Naive thymus-derived CD4-positive, alpha-beta T cell (primary cell): ENCODE measurements around the gene PITPNM2. TPM values are rescaled to one million over a fixed set of nuclear protein-coding genes. Genes with fewer than 3 reads are reported as not detected.

Experiments used
- ATAC-seq: fragments of 150-1000 bp; cut with Tn5 transposase; 2 replicates; pipeline ENCODE4 v1.10.0; 2021; ENCODE audit warnings: mild to moderate bottlenecking, moderate library complexity
- CTCF ChIA-PET: fragments of 350-600 bp; sonication (Branson Sonifier 250); formaldehyde crosslinking; loops from one replicate; lab custom pipeline; 2021; ENCODE audit warnings: antibody characterized with exemption; lab: Charles Lee
- POLR2A ChIA-PET: fragments of 350-600 bp; sonication (Branson Sonifier 250); formaldehyde crosslinking; loops from one replicate; lab custom pipeline; 2021; ENCODE audit warnings: antibody characterized with exemption, inconsistent platforms; lab: Charles Lee
- DNase-seq, 9 donors: peaks; one replicate each; pipeline versions ENCODE4 v3.0.0 to v3.0.0-alpha.2; 2020 to 2022; ENCODE audit warnings: mixed read lengths in 1 of 9
- H3K27ac ChIP-seq: one replicate; pipeline ENCODE4 v1.7.0; 2013; ENCODE audit warnings: mild to moderate bottlenecking, low read depth, low read length, moderate library complexity
- H3K27me3 ChIP-seq, 2 donors: one replicate each; pipeline ENCODE4 v1.7.0; 2013; ENCODE audit warnings: low read length in 2 of 2, mild to moderate bottlenecking in 2 of 2, moderate library complexity in 2 of 2; ENCODE audit not compliant: control insufficient read depth in 2 of 2, insufficient read depth in 2 of 2
- H3K36me3 ChIP-seq, 3 experiments: 1 replicate in 2 of 3; 2 replicates in 1 of 3; pipeline ENCODE4 v1.7.0; 2013; ENCODE audit warnings: low read length in 3 of 3, mild to moderate bottlenecking in 3 of 3, moderate library complexity in 1 of 3; ENCODE audit not compliant: insufficient read depth in 3 of 3, control insufficient read depth in 2 of 3
- H3K4me1 ChIP-seq, 2 donors: one replicate each; pipeline ENCODE4 v1.7.0; 2013; ENCODE audit warnings: low read length in 2 of 2, mild to moderate bottlenecking in 2 of 2, moderate library complexity in 1 of 2; ENCODE audit not compliant: control insufficient read depth in 2 of 2, insufficient read depth in 2 of 2
- H3K4me3 ChIP-seq: 2 replicates; pipeline ENCODE4 v1.7.0; 2013; ENCODE audit warnings: mild to moderate bottlenecking, low read length
- H3K9me3 ChIP-seq, 3 experiments: 1 replicate in 2 of 3; 2 replicates in 1 of 3; pipeline ENCODE4 v1.7.0; 2013; ENCODE audit warnings: low read length in 3 of 3; ENCODE audit not compliant: control insufficient read depth in 2 of 3
- H3K27ac Mint-ChIP-seq, 9 donors: one replicate each; pipeline ENCODE4 v1.8.0; 2020 to 2022; ENCODE audit warnings: mixed read lengths in 9 of 9, mild to moderate bottlenecking in 8 of 9, moderate library complexity in 5 of 9, inconsistent platforms in 2 of 9
- H3K27me3 Mint-ChIP-seq, 5 donors: one replicate each; pipeline ENCODE4 v1.8.0; 2021 to 2022; ENCODE audit warnings: mixed read lengths in 5 of 5, mild to moderate bottlenecking in 1 of 5
- H3K36me3 Mint-ChIP-seq, 5 donors: one replicate each; pipeline ENCODE4 v1.8.0; 2020 to 2022; ENCODE audit warnings: mixed read lengths in 5 of 5, mild to moderate bottlenecking in 3 of 5, inconsistent platforms in 1 of 5
- H3K4me1 Mint-ChIP-seq, 7 donors: one replicate each; pipeline ENCODE4 v1.8.0; 2020 to 2022; ENCODE audit warnings: mixed read lengths in 7 of 7, mild to moderate bottlenecking in 3 of 7, inconsistent platforms in 1 of 7
- H3K4me3 Mint-ChIP-seq, 10 donors: one replicate each; pipeline ENCODE4 v1.8.0; 2020 to 2022; ENCODE audit warnings: mild to moderate bottlenecking in 10 of 10, mixed read lengths in 10 of 10, moderate library complexity in 6 of 10, inconsistent platforms in 2 of 10
- H3K9me3 Mint-ChIP-seq, 11 donors: one replicate each; pipeline ENCODE4 v1.8.0; 2020 to 2022; ENCODE audit warnings: mixed read lengths in 11 of 11, mild to moderate bottlenecking in 4 of 11, inconsistent platforms in 1 of 11, moderate library complexity in 1 of 11
- intact Hi-C, 2 donors: fragments of 100-400 bp; cut with micrococcal nuclease; formaldehyde crosslinking; loops; one replicate each; pipeline ENCODE4 v1.15.1; 2023
- polyA plus RNA-seq, 2 donors: library from polyadenylated mRNA; unstranded; fragments of 300-500 nt; fragmentation: Illumina TruSeq; gene quantifications; one replicate each; pipeline ENCODE4 v1.2.3, GENCODE V29; 2021
- total RNA-seq, 6 experiments: library from RNA in 5 of 6; stranded (reverse) in 5 of 6; gene quantifications; 1 replicate in 5 of 6; 2 replicates in 1 of 6; pipeline ENCODE4 v1.2.3 and lab custom pipeline; 2021 to 2026

PITPNM2 gene
- total and polyA plus RNA-seq, 7 experiments from 2014 or later = 2.9 to 65.3 (median 48.2) TPM

DNA sequence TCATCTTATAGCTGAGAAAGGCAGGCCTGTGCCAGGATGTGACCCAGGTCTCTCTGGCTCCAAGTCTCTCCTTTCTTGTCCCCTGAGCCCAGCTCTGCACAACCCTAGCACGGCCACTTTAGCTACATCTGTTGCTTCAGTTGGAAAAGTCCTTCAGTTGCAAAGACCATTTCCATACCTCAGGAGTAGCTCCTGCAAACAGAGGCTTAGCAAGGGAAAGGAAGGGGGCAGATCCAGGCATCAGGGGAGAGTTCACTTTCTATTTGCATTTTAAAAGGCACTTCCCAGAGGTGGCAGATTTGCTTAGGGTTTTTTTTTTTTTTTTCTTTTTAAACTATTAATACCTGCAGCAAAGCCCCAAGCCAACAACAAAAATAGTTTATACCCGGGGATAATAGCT, 3.0 kb upstream of the PITPNM2 start:
- no peak overlapping the region for H3K27ac ChIP-seq
- ATAC-seq = no peak
- H3K9me3 ChIP-seq = no peaks in the 10 kb centered on the region
- H3K27me3 ChIP-seq = no peaks in the 10 kb centered on the region
- intact Hi-C loops = loop anchor here in 1 of 2 donors (5.0 kb wide), 1 partner anchor 47 kb away; no protein-coding TSS in a partner anchor
- H3K9me3 Mint-ChIP-seq = no peaks in the 10 kb centered on the region
- H3K4me3 ChIP-seq = no peak overlapping the region
- H3K27ac Mint-ChIP-seq = peak overlapping the region in 3 of 9 donors; percentile 17 to 66 (median 38)
- no peaks in the 10 kb centered on the region for H3K36me3 ChIP-seq
- H3K4me3 Mint-ChIP-seq = peak overlapping the region in 1 of 10 donors; percentile 41
- peaks cover 0 to 6% (median 0%) of the 10 kb centered on the region in 5 donors for H3K36me3 Mint-ChIP-seq
- peaks cover 0 to 13% (median 0%) of the 10 kb centered on the region in 5 donors for H3K27me3 Mint-ChIP-seq
- DNase-seq = no peak
- ChIA-PET CTCF (interaction anchor here (0.6 to 1.6 kb wide), 4 partner anchors 10 to 171 kb away, joined by 3 to 4 read pairs (median 3); no protein-coding TSS in a partner anchor), POLR2A (interaction anchor here (0.6 to 7.3 kb wide), 6 partner anchors 11 to 84 kb away, joined by 3 to 70 read pairs (median 6); partner anchors contain the start of genes MPHOSPH9 and MTRFR)
- peaks cover 6 to 21% of the 10 kb centered on the region in 2 donors for H3K4me1 ChIP-seq
- H3K4me1 Mint-ChIP-seq = peaks cover 11 to 30% (median 23%) of the 10 kb centered on the region in 7 donors

DNA sequence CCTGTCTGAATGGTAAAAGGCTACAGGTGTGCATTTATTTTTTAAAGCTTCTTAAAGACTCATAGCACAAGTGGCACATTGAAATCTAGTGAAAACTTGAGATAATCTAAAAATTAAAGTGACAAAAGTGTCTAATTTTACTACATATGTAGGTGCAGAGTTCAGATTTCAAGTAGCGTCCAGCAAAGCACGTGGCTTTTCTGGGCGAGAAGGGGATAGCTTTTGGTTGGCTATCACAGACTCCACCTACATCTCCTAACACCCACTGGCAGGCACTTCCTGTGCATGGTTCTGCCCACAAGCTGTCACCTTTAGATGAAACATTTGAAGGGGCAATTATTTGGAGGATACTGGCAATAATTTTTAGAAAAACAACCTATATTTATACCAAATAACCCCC, 1.9 kb upstream of the PITPNM2 start:
- H3K9me3 ChIP-seq = no peaks in the 10 kb centered on the region
- Mint-ChIP-seq H3K4me3 (peak overlapping the region in 9 of 10 donors; percentile 65 to 90 (median 82)), H3K4me1 (peaks cover 21 to 41% (median 32%) of the 10 kb centered on the region in 7 donors), H3K9me3 (no peaks in the 10 kb centered on the region), H3K27ac (peak overlapping the region in 4 of 9 donors; percentile 20 to 77 (median 46)), H3K36me3 (peaks cover 0 to 14% (median 0%) of the 10 kb centered on the region in 5 donors), H3K27me3 (peaks cover 0 to 19% (median 0%) of the 10 kb centered on the region in 5 donors)
- no peak for DNase-seq
- ATAC-seq = no peak
- no peak overlapping the region for H3K27ac ChIP-seq
- H3K4me1 ChIP-seq = peaks cover 6 to 29% of the 10 kb centered on the region in 2 donors
- intact Hi-C loops = loop anchor here in 1 of 2 donors (5.0 kb wide), 1 partner anchor 46 kb away; no protein-coding TSS in a partner anchor
- H3K27me3 ChIP-seq = no peaks in the 10 kb centered on the region
- H3K4me3 ChIP-seq = no peak overlapping the region
- ChIA-PET POLR2A (interaction anchor here (1.1 to 7.3 kb wide), 8 partner anchors 10 to 178 kb away, joined by 3 to 70 read pairs (median 4); partner anchors contain the start of genes MPHOSPH9, MTRFR and OGFOD2), CTCF (interaction anchor here (1.2 to 4.2 kb wide), 3 partner anchors 9 to 108 kb away, joined by 5 to 19 read pairs (median 6); no protein-coding TSS in a partner anchor)
- H3K36me3 ChIP-seq = no peaks in the 10 kb centered on the region

DNA sequence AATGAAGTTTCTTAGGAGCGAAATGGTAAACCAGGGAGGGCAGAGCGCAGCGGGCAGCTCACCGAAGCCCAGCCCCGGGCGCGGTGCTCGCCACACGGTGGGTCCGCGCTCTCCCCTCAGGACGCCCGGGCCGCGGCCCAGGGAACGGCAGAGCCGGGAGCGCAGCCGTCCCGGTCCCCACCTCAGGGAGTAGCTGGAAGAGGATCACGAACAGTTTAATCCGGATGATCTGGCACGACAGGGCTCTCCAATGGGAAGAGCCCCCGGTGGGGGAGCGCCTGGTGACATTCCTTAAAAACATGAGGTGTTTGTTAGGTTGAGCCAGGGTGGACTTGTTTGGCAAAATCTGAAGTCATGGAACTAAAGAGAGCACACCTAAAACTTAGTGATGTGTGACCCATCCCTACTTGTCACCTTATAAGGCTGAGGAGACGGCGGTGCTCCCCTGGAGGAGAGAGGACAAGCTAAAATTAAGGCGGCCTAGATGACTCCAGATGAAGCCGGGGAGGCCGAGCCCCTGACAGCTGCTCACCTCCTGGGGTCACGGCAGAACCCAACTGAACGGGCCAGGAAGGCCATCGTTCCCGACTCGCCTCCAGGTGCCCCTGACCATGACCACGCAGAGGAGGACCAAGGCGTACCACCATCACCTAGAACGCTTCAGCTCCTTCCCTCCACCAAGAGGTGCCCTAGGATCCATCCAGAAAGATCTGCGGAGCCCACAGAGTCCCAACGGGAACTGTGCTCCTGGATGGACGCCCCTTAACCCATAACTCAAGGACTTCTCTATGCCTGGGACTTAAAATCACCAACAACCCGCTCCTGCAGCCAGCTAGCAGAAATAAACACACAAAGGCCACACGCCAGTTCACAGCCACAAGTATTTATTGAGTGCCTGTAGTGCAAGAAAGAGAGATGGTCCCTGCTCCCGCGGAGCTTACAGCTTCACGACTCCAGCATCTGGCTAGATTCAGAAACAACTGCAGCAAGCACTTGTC, 866 bp upstream of the PITPNM2 start:
- Mint-ChIP-seq H3K36me3 (peaks cover 0 to 16% (median 0%) of the 10 kb centered on the region in 5 donors), H3K27me3 (peaks cover 0 to 20% (median 0%) of the 10 kb centered on the region in 5 donors), H3K4me1 (peaks cover 24 to 48% (median 38%) of the 10 kb centered on the region in 7 donors), H3K27ac (peak overlapping the region; percentile 66 to 90 (median 86)), H3K9me3 (no peaks in the 10 kb centered on the region), H3K4me3 (peak overlapping the region; percentile 73 to 90 (median 85))
- peaks cover 6 to 29% of the 10 kb centered on the region in 2 donors for H3K4me1 ChIP-seq
- H3K36me3 ChIP-seq = no peaks in the 10 kb centered on the region
- no peaks in the 10 kb centered on the region for H3K27me3 ChIP-seq
- peak overlapping the region; percentile 82 for H3K27ac ChIP-seq
- ATAC-seq (peak; percentile 9), DNase-seq (peak in 1 of 9 donors; percentile 13)
- no peaks in the 10 kb centered on the region for H3K9me3 ChIP-seq
- ChIA-PET CTCF (interaction anchor here (0.6 to 4.2 kb wide), 7 partner anchors 8 to 108 kb away, joined by 3 to 19 read pairs (median 6); no protein-coding TSS in a partner anchor), POLR2A (interaction anchor here (0.6 to 7.3 kb wide), 20 partner anchors 9 to 377 kb away, joined by 3 to 70 read pairs (median 4); partner anchors contain the start of genes MPHOSPH9, MTRFR and OGFOD2)
- peak overlapping the region; percentile 74 for H3K4me3 ChIP-seq
- intact Hi-C loops = loop anchor here (1.0 to 5.0 kb wide), 11 partner anchors 19 to 177 kb away; partner anchors contain the start of genes ARL6IP4 (in 1 of the 2), MPHOSPH9 (in 1 of the 2), MTRFR (in 1 of the 2) and OGFOD2 (in 1 of the 2)

DNA sequence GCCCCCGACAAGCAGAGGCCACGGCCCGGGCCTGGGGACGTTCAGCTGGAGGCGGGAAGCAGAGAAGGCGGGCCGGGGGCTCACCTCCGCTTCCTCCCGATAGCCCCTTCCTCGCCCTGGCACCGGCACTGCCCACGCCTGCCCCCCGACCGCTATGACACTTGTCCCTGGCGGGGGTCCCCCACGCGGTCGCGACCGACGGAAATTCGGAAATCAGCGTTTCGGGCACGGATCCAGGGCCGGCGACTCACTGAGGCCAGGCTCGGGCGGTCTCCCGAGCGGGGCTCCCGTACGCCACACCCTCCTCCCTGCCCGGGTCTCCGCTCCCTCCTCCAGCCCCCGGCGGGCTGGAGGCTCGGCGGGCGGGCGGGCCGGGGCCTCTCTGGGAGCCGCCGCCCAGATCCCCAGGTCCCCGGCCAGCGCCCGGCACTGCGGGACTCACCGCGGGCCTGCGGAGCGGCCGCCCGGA, 581 bp downstream of the PITPNM2 start:
- peak; percentile 22 for ATAC-seq
- peak overlapping the region; percentile 50 for H3K4me3 ChIP-seq
- DNase-seq = peak in 4 of 9 donors; percentile 18 to 44 (median 22)
- no peaks in the 10 kb centered on the region for H3K27me3 ChIP-seq
- Mint-ChIP-seq H3K9me3 (no peaks in the 10 kb centered on the region), H3K27me3 (peaks cover 0 to 20% (median 0%) of the 10 kb centered on the region in 5 donors), H3K27ac (peak overlapping the region in 6 of 9 donors; percentile 58 to 91 (median 88)), H3K4me3 (peak overlapping the region; percentile 76 to 95 (median 88)), H3K36me3 (peaks cover 0 to 19% (median 7%) of the 10 kb centered on the region in 5 donors), H3K4me1 (peaks cover 24 to 54% (median 46%) of the 10 kb centered on the region in 7 donors)
- CTCF ChIA-PET = interaction anchor here (0.5 to 4.2 kb wide), 6 partner anchors 22 to 107 kb away, joined by 3 to 19 read pairs (median 8); no protein-coding TSS in a partner anchor
- intact Hi-C loops = loop anchor here (2.0 to 5.0 kb wide), 7 partner anchors 18 to 176 kb away; partner anchors contain the start of genes ARL6IP4 (in 1 of the 2), MPHOSPH9 (in 1 of the 2), MTRFR (in 1 of the 2) and OGFOD2 (in 1 of the 2)
- H3K36me3 ChIP-seq = no peaks in the 10 kb centered on the region
- H3K27ac ChIP-seq = peak overlapping the region; percentile 71
- POLR2A ChIA-PET = interaction anchor here (0.6 to 7.3 kb wide), 10 partner anchors 14 to 250 kb away, joined by 3 to 70 read pairs (median 10); partner anchors contain the start of genes MPHOSPH9 and MTRFR
- H3K9me3 ChIP-seq = no peaks in the 10 kb centered on the region
- H3K4me1 ChIP-seq = peaks cover 6 to 29% of the 10 kb centered on the region in 2 donors

DNA sequence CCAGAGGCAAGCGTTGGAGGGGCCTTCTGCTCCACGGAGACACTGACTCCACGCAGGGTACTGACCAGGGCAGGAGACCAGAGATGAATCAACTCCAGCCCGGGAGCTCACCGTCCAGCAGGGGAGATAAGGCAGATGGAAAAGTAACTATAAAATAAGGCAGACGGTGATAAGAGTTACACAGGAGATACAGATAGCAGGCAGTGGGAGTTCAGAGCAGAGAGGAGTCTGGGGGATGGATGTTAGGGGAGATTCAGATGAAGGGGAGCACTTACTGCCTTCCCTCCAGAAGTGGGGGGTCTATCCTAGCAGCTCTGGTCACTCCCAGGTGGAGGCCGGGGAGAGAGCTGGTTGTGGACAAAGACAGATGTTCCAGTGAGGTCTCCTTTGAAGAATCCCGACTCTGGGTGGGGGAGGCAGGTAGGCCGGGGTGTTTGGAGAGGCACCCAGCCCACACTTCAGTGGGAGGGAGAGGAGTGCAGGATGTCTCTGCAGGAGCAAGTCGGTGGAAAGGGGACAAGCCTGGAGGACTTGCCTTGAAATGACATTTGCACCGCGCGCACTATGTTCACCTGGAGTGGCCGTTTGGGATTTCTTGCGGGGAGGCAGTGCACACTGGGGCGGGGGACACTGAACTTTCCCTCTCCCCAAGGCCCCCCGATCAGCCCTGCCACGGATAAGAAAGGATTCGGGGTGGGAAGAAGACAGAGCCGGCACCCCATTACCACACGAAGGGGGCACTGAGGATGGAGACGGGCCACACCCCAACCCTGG, 1.2 kb downstream of the PITPNM2 start:
- H3K4me3 ChIP-seq = peak overlapping the region; percentile 50
- H3K4me1 ChIP-seq = peaks cover 6 to 29% of the 10 kb centered on the region in 2 donors
- intact Hi-C loops = loop anchor here (1.0 to 5.0 kb wide), 8 partner anchors 17 to 175 kb away; partner anchors contain the start of genes ARL6IP4 (in 1 of the 2), MPHOSPH9 (in 1 of the 2), MTRFR (in 1 of the 2) and OGFOD2 (in 1 of the 2)
- peak overlapping the region; percentile 76 to 95 (median 88) for H3K4me3 Mint-ChIP-seq
- peaks cover 0 to 19% (median 7%) of the 10 kb centered on the region in 5 donors for H3K36me3 Mint-ChIP-seq
- H3K27me3 Mint-ChIP-seq = peaks cover 0 to 20% (median 0%) of the 10 kb centered on the region in 5 donors
- peak overlapping the region; percentile 71 for H3K27ac ChIP-seq
- peaks cover 24 to 60% (median 49%) of the 10 kb centered on the region in 7 donors for H3K4me1 Mint-ChIP-seq
- no peaks in the 10 kb centered on the region for H3K27me3 ChIP-seq
- ChIA-PET CTCF (interaction anchor here (0.5 to 4.2 kb wide), 6 partner anchors 11 to 106 kb away, joined by 3 to 19 read pairs (median 8); no protein-coding TSS in a partner anchor), POLR2A (interaction anchor here (0.8 to 7.3 kb wide), 10 partner anchors 13 to 90 kb away, joined by 3 to 70 read pairs (median 4); no protein-coding TSS in a partner anchor)
- ATAC-seq (no peak), DNase-seq (peak in 1 of 9 donors; percentile 14)
- H3K9me3 ChIP-seq = no peaks in the 10 kb centered on the region
- H3K9me3 Mint-ChIP-seq = no peaks in the 10 kb centered on the region
- peak overlapping the region; percentile 58 to 92 (median 86) for H3K27ac Mint-ChIP-seq
- no peaks in the 10 kb centered on the region for H3K36me3 ChIP-seq
